Testis (tissue), 2 donors: Measurements from ENCODE around the gene IFNL2.

Experiments
- CTCF ChIP-seq, 3 experiments: fragments of 450-650 bp in 2 of 3; fragments of 200-600 bp in 1 of 3; sonication (generic) in 1 of 3; IDR thresholded peaks; one replicate each; pipeline ENCODE4 v1.5.1; 2016 to 2019; ENCODE audit warnings: antibody characterized with exemption in 3 of 3, mild to moderate bottlenecking in 2 of 3, moderate library complexity in 1 of 3
- POLR2A ChIP-seq: fragments of 450-650 bp; IDR thresholded peaks from one replicate; pipeline ENCODE4 v1.6.1; 2017; ENCODE audit warnings: antibody characterized with exemption, mild to moderate bottlenecking, moderate library complexity

GRCh38 chr19:39310558-39311311 is 42.5 kb downstream of the IFNL2 start:
- TF ChIP-seq CTCF (IDR thresholded peaks at IDR 0.05), result no peak
- no peak for TF ChIP-seq POLR2A
